HG02870 (cell line): ENCODE results near the gene URB1.

Experiments
- ATAC-seq: cut with Tn5 transposase; IDR thresholded peaks from one replicate; pipeline ENCODE4 v1.9.1; 2021; ENCODE audit warnings: mild to moderate bottlenecking, moderate library complexity; ENCODE audit not compliant: unreplicated experiment

URB1 gene

DNA sequence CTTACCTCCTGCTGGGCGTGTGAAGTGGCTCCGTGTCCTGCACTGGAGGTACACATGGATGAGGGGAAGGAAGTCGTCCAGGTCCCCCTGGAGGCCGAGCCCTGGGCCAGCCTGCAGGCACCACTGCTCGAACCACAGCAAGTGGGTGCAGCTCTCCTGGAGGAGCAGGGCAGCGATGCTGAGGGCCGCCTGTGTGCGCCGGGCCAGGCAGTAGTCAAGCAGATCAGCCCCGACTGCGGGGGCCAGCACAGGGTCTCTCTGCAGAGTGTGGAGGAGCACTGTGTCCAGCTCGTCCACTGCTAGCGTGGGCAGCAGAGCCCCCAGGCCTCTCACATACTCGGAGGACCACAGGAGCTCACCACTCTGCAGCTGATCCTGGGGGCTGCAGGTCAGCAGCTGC lies 45.9 kb downstream of the URB1 start:
- ATAC-seq, result no peak

- ATAC-seq, result no peak
These were observed 51.7 kb downstream of the URB1 start for GRCh38 chr21:32340863-32341848.

DNA sequence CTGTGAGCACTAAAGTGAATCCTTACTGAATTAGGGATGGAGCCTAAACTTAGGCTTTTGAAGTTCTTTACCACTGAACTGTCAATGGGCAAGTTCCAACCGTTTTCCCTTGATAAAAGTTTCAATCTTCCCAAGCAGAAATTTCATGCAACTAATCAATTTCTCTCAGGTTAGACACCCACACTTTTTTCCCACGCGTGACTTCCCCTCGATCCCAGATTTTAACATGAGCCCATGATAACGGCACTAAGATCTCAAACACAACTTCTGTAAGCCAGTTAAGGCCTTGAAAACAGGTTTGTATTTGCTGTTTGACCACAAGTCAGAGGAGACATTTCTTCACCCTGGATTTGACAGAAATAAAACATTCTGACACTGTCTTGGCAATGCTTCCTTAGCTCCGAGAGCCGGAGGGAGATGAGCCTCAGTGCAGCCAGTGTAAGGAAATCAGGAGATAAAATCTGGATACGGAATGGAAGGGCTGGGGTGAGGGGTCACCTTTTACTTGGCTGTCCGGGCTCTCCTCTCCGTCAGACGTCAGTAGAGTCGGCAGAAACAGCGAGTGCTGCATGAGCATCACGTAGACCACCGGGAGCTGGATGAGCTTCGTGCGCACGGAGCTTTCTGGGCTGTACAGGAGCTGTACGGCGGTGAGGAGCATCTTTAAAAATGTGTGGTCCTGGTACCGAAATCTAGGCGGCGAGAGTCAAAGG lies 54.4 kb downstream of the URB1 start:
- ATAC-seq, result no peak

- ATAC-seq, result no peak
These were observed 55.6 kb downstream of the URB1 start for GRCh38 chr21:32337206-32337605.

DNA sequence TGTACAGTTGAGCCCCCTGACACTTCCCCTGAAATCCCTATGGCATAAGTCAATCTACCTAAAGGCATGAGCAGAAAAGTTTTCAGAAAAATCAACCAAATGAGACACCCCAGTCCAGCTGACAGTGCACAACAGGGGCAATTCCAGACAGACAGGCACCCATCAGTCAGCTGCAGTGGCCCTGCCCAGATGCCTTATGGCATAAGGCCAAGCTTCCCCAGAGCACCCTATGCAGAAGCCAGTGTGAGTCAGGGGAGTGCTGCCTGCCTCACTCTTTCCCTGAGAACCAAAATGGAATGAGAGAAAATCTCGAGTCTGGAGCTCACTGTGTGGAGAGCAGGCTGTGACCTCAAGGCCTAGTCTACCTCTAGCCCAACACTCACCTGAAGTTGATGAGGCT lies 56.1 kb downstream of the URB1 start:
- ATAC-seq, result no peak

GRCh38 chr21:32335601-32336575 lies 56.9 kb downstream of the URB1 start:
- ATAC-seq, result no peak

DNA sequence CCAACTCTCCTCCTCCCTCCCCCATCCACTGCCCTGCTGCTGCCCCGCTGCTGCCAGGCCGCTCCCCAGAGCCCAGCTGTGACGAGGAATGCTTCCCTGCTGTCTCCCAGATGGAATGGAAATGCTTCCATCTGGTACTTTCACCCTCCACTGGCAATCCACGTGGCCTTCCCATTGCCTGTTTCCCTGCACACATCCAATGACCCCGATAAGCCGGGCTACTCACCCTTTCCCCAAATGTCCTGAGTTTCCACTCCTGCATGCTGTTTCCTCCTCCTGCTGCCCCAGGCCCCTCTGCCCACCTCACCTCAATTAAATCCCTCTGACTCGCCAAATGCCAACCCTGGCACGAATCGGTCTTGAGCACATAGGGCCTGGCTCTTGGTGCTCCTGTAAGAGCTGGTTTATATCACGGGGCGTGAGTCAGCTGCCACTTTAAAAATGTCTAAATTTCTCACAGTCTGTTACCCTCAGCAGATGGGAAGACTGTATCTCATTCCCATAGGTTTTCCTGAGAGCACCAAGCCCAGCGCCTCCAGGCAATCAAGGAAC lies 57.8 kb downstream of the URB1 start:
- ATAC-seq, result no peak

- no peak for ATAC-seq
These were observed 58.7 kb downstream of the URB1 start for GRCh38 chr21:32333953-32334673.

GRCh38 chr21:32332463-32332951 lies 60.3 kb downstream of the URB1 start:
- ATAC-seq, result no peak

GRCh38 chr21:32331444-32332305 lies 61.1 kb downstream of the URB1 start:
- ATAC-seq, result no peak

DNA sequence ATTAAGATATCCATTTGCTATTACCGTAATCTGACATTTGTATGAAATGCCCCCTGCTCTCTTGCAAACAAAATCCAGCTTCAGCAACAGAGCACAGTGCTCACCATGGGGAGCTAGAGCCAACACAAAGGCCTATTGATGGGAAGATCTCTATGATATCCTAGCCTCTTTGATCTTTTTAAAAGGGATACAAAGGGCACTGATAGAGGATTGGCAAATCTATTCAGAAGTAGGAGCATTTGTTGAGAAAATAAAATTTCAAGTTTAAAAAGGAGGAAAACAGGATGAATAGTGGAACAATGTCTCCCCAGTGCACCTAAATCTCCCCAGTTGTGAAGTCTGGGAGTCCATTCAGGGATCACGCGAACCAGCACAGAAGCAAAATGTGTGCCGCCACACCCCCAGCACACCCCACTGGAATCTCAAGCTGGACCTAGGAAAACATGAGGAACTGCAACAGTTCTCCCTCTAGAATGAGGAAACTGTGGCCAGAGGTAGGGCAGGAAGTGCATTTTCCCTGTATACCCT lies 62.0 kb downstream of the URB1 start:
- ATAC-seq, result no peak

DNA sequence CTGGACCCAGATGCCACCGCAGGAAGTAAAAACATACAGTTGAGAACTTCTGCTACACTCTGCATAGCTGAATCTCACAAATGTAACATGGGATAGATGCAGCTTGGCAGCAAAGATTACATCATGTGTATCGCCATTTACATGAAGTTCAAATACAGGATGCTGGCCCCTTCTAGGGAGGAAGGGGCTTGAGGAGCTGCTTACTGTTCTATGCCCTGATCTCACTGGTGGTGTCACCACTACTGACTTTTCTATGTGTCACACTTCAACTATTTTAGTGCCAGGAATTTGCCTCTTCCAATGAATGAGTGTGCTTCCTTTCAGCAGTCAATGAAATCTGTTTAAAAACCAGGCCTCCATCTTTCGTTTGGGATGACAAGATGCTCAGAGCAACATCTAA lies 63.0 kb downstream of the URB1 start:
- no peak for ATAC-seq

GRCh38 chr21:32329331-32329730 lies 63.5 kb downstream of the URB1 start:
- ATAC-seq, result no peak

GRCh38 chr21:32328595-32328994 lies 64.2 kb downstream of the URB1 start:
- no peak for ATAC-seq

- ATAC-seq, result no peak
These were observed 67.1 kb downstream of the URB1 start for GRCh38 chr21:32325706-32326105.

- ATAC-seq, result no peak
These were observed 70.1 kb downstream of the URB1 start for GRCh38 chr21:32322676-32323075.

DNA sequence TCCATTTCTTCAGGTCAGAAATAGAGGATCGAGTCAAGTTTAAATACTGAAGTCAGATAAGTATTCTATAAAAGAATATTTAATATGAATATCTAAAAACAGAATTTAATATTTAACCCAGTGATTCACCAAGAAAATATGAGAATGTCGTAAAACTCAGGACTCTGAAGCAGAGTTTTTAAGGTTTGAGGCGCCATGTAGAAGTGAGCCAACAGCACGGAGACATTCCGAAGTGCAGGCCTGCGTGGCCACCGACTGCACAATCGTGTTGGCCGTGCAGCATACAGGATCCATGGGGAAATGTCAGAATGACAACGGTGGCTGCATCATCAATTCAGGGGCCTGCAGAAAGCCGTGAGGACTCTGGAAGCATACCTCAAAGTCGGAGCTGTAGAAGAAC lies 70.7 kb downstream of the URB1 start:
- no peak for ATAC-seq

- no peak for ATAC-seq
These were observed 71.3 kb downstream of the URB1 start for GRCh38 chr21:32321480-32321879.

DNA sequence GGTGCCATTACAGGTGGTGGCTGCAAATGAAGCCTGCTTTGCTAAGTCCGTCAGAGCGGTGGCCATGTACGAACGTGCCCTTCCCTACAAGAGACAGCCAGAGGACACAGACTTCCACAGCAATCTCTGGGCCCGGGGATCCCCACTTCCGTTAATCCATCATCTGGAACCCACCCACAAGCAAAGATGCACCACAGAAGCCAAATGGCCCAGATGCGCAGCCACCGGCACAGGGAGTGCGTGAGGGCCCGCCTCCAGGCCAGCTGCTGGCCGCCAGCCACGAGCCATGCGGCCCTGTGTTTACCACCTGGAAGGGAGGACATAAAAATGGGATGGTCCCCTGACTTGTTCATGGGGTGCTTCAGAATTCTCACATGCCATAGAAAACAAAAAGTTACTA lies 72.1 kb downstream of the URB1 start:
- ATAC-seq, result no peak
